Astrocyte (in vitro differentiated cells and primary cell): ENCODE measurements around the gene NEK7. TPM values are rescaled to one million over a fixed set of nuclear protein-coding genes. Genes with fewer than 3 reads are reported as not detected.

ENCODE experiments used
- DNase-seq: peaks from one replicate; pipeline ENCODE4 v3.0.0-alpha.2; 2010; ENCODE audit warnings: low read depth
- FAIRE-seq: peaks from 2 replicates; lab custom pipeline; 2011; peaks lifted over from hg19 to GRCh38; lab: Jason Lieb, UNC
- H2AFZ ChIP-seq: 2 replicates; pipeline ENCODE4 v1.6.0; 2012; ENCODE audit warnings: low read depth, low read length, inconsistent platforms
- H3K27ac ChIP-seq: 2 replicates; pipeline ENCODE4 v1.5.1; 2011; ENCODE audit warnings: low read depth, low read length, inconsistent platforms
- H3K27me3 ChIP-seq: 2 replicates; pipeline ENCODE4 v1.6.0; 2011; ENCODE audit warnings: low read length, inconsistent platforms; ENCODE audit not compliant: insufficient read depth
- H3K36me3 ChIP-seq: 2 replicates; pipeline ENCODE4 v1.5.1; 2011; ENCODE audit warnings: low read length, inconsistent platforms; ENCODE audit not compliant: insufficient read depth
- H3K4me1 ChIP-seq: 2 replicates; pipeline ENCODE4 v1.5.1; 2011; ENCODE audit warnings: low read length, inconsistent platforms; ENCODE audit not compliant: insufficient read depth
- H3K4me2 ChIP-seq: 2 replicates; pipeline ENCODE4 v1.6.0; 2012; ENCODE audit warnings: low read length, inconsistent platforms
- H3K4me3 ChIP-seq: 2 replicates; pipeline ENCODE4 v1.5.1; 2011; ENCODE audit warnings: low read depth, mild to moderate bottlenecking, low read length, inconsistent platforms; ENCODE audit not compliant: insufficient read depth
- H3K79me2 ChIP-seq: 2 replicates; pipeline ENCODE4 v1.6.0; 2012; ENCODE audit warnings: mild to moderate bottlenecking, low read length, inconsistent platforms; ENCODE audit not compliant: insufficient read depth
- H3K9ac ChIP-seq: 2 replicates; pipeline ENCODE4 v1.6.0; 2012; ENCODE audit warnings: mild to moderate bottlenecking, low read length, inconsistent platforms
- H3K9me3 ChIP-seq: 2 replicates; pipeline ENCODE4 v1.5.1; 2012; ENCODE audit warnings: low read depth, mild to moderate bottlenecking, low read length, inconsistent platforms; ENCODE audit not compliant: insufficient read depth
- H4K20me1 ChIP-seq: 2 replicates; pipeline ENCODE4 v1.6.0; 2012; ENCODE audit warnings: low read length, inconsistent platforms; ENCODE audit not compliant: insufficient read depth
- H3K27ac Mint-ChIP-seq: one replicate; pipeline ENCODE4 v1.8.0; 2021; ENCODE audit warnings: mild to moderate bottlenecking, mixed read lengths; ENCODE audit not compliant: unreplicated experiment
- H3K27me3 Mint-ChIP-seq: one replicate; pipeline ENCODE4 v1.8.0; 2021; ENCODE audit warnings: low read depth, mixed read lengths; ENCODE audit not compliant: unreplicated experiment
- H3K36me3 Mint-ChIP-seq: one replicate; pipeline ENCODE4 v1.8.0; 2021; ENCODE audit warnings: low read depth, mixed read lengths; ENCODE audit not compliant: unreplicated experiment
- H3K4me1 Mint-ChIP-seq: one replicate; pipeline ENCODE4 v1.8.0; 2021; ENCODE audit warnings: low read depth, mixed read lengths; ENCODE audit not compliant: unreplicated experiment
- H3K4me3 Mint-ChIP-seq: one replicate; pipeline ENCODE4 v1.8.0; 2021; ENCODE audit warnings: mild to moderate bottlenecking, moderate library complexity, mixed read lengths; ENCODE audit not compliant: unreplicated experiment
- H3K9me3 Mint-ChIP-seq: one replicate; pipeline ENCODE4 v1.8.0; 2021; ENCODE audit warnings: mild to moderate bottlenecking, mixed read lengths; ENCODE audit not compliant: unreplicated experiment
- EZH2 ChIP-seq: IDR thresholded peaks from 2 replicates; pipeline ENCODE4 v1.6.1; 2012; ENCODE audit warnings: mild to moderate bottlenecking, low read length, inconsistent platforms; ENCODE audit not compliant: insufficient read depth
- total RNA-seq: library from RNA; stranded (reverse); gene quantifications from 2 replicates; pipeline ENCODE4 v1.2.1, GENCODE V29; 2021
- TF ChIP-seq, protein P1 (sequence below): IDR thresholded peaks from 2 replicates; pipeline ENCODE4 v1.5.1; 2011; ENCODE audit warnings: low read depth, mild to moderate bottlenecking, inconsistent platforms, low read length, moderate library complexity; ENCODE audit not compliant: insufficient read depth

The NEK7 gene
- total RNA-seq, 1 donor from 2014 or later = 125 TPM

DNA sequence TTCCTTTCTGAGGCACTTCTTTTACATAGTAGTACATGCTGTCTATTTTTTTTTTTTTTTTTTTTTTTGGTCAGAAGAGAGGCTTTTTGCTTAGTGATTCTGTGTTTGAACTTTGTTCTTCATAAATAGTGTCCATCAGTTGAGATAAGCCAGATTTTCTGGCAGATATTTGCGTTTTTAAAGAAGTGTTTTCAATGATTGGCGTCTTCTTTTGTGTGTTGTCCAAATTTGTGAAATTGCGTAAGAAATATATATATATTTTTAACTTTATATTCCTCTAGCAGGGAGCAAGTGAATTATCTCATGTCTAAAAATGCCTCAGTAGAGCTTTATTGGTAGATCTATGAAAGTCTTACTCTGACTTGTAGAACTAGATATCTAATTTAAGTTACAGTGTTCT, 28.3 kb downstream of the NEK7 start:
- Histone ChIP-seq H3K4me1 (peaks cover 11% of the 10 kb centered on the region), H3K27ac (no peak overlapping the region), H3K4me3 (no peak overlapping the region), H3K4me2 (no peak overlapping the region), H3K9ac (no peak overlapping the region), H3K9me3 (no peaks in the 10 kb centered on the region), H2AFZ (no peak overlapping the region), H3K36me3 (no peaks in the 10 kb centered on the region), H4K20me1 (peaks cover 79% of the 10 kb centered on the region), H3K27me3 (no peaks in the 10 kb centered on the region), H3K79me2 (peaks cover 100% of the 10 kb centered on the region)
- H3K36me3 Mint-ChIP-seq = no peaks in the 10 kb centered on the region
- DNase-seq (no peak), FAIRE-seq (no peak)
- TF ChIP-seq EZH2 = no peak
- TF ChIP-seq, protein P1, sequence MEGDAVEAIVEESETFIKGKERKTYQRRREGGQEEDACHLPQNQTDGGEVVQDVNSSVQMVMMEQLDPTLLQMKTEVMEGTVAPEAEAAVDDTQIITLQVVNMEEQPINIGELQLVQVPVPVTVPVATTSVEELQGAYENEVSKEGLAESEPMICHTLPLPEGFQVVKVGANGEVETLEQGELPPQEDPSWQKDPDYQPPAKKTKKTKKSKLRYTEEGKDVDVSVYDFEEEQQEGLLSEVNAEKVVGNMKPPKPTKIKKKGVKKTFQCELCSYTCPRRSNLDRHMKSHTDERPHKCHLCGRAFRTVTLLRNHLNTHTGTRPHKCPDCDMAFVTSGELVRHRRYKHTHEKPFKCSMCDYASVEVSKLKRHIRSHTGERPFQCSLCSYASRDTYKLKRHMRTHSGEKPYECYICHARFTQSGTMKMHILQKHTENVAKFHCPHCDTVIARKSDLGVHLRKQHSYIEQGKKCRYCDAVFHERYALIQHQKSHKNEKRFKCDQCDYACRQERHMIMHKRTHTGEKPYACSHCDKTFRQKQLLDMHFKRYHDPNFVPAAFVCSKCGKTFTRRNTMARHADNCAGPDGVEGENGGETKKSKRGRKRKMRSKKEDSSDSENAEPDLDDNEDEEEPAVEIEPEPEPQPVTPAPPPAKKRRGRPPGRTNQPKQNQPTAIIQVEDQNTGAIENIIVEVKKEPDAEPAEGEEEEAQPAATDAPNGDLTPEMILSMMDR = no peak
- H3K4me1 Mint-ChIP-seq = peaks cover 39% of the 10 kb centered on the region
- no peaks in the 10 kb centered on the region for H3K9me3 Mint-ChIP-seq
- no peaks in the 10 kb centered on the region for H3K27me3 Mint-ChIP-seq
- no peak overlapping the region for H3K27ac Mint-ChIP-seq
- no peak overlapping the region for H3K4me3 Mint-ChIP-seq

GRCh38 chr1:198185759-198186158, 29.0 kb downstream of the NEK7 start:
- Histone ChIP-seq H3K27ac (no peak overlapping the region), H3K79me2 (peaks cover 100% of the 10 kb centered on the region), H3K9me3 (no peaks in the 10 kb centered on the region), H4K20me1 (peaks cover 79% of the 10 kb centered on the region), H3K9ac (no peak overlapping the region), H3K4me1 (peaks cover 11% of the 10 kb centered on the region), H2AFZ (no peak overlapping the region), H3K4me3 (no peak overlapping the region), H3K27me3 (no peaks in the 10 kb centered on the region), H3K36me3 (no peaks in the 10 kb centered on the region), H3K4me2 (no peak overlapping the region)
- Mint-ChIP-seq H3K9me3 (no peaks in the 10 kb centered on the region), H3K27me3 (no peaks in the 10 kb centered on the region), H3K27ac (no peak overlapping the region), H3K36me3 (no peaks in the 10 kb centered on the region), H3K4me3 (no peak overlapping the region), H3K4me1 (peaks cover 37% of the 10 kb centered on the region)
- no peak for TF ChIP-seq EZH2
- TF ChIP-seq, protein P1 = no peak
- no peak for FAIRE-seq
- DNase-seq = no peak

DNA sequence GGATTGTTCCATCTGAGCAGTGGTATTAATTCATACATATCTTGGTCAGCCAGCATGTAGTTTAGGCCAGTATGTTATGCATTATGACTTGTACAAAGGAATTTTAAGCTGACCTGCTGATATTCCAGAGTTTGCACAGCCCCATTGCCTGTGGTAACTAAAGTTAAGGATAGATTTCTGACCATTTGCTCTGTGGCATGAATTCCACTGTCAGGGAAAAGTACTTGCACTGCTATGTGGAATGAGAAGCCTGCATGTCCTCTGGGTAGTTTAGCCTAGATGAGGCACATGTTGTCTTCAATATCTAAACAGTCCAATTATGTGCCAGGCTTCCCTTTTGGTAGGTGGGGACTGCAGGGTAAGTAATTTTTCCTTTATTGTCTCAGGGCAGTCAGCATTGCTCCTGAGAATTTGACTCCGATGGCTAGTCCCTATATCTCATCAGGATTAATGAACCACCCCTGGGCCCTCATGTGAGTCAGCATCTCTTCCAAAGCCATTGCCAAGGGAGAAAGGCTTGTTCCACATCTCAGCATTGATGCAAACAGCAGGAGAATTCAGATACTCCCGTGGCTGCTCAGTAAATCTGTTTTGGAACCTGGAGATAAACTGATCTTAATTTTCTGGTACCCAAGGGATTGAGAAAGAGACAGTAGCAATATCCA, 30.2 kb downstream of the NEK7 start:
- H4K20me1 ChIP-seq = peaks cover 82% of the 10 kb centered on the region
- Mint-ChIP-seq H3K4me3 (no peak overlapping the region), H3K36me3 (no peaks in the 10 kb centered on the region), H3K9me3 (no peaks in the 10 kb centered on the region), H3K4me1 (peaks cover 32% of the 10 kb centered on the region), H3K27me3 (no peaks in the 10 kb centered on the region), H3K27ac (no peak overlapping the region)
- peak; percentile 40 for DNase-seq
- H3K4me1 ChIP-seq = peaks cover 11% of the 10 kb centered on the region
- peaks cover 100% of the 10 kb centered on the region for H3K79me2 ChIP-seq
- H3K9ac ChIP-seq = no peak overlapping the region
- TF ChIP-seq, protein P1 = no peak
- TF ChIP-seq EZH2 = no peak
- FAIRE-seq = no peak
- H3K4me2 ChIP-seq = no peak overlapping the region
- no peak overlapping the region for H2AFZ ChIP-seq
- no peaks in the 10 kb centered on the region for H3K27me3 ChIP-seq
- H3K27ac ChIP-seq = no peak overlapping the region
- no peak overlapping the region for H3K4me3 ChIP-seq
- H3K36me3 ChIP-seq = no peaks in the 10 kb centered on the region
- no peaks in the 10 kb centered on the region for H3K9me3 ChIP-seq
